Nephron progenitor cell (in vitro differentiated cells): ENCODE measurements around the gene YJU2.

Source experiments
- DNase-seq: peaks from one replicate; pipeline ENCODE4 v3.0.0; 2021
- H3K27ac Mint-ChIP-seq: 2 replicates; pipeline ENCODE4 v1.8.0; 2021; ENCODE audit warnings: mild to moderate bottlenecking, moderate library complexity, mixed read lengths
- H3K27me3 Mint-ChIP-seq: 2 replicates; pipeline ENCODE4 v1.8.0; 2021; ENCODE audit warnings: mild to moderate bottlenecking, low read depth, mixed read lengths; ENCODE audit not compliant: poor library complexity
- H3K36me3 Mint-ChIP-seq: 2 replicates; pipeline ENCODE4 v1.8.0; 2021; ENCODE audit warnings: low read depth, mixed read lengths
- H3K4me1 Mint-ChIP-seq: 2 replicates; pipeline ENCODE4 v1.8.0; 2021; ENCODE audit warnings: mixed read lengths
- H3K4me3 Mint-ChIP-seq: 2 replicates; pipeline ENCODE4 v1.8.0; 2021; ENCODE audit warnings: mild to moderate bottlenecking, moderate library complexity, mixed read lengths
- H3K9me3 Mint-ChIP-seq: 2 replicates; pipeline ENCODE4 v1.8.0; 2021; ENCODE audit warnings: mild to moderate bottlenecking, moderate library complexity, mixed read lengths
- CTCF ChIP-seq: fragments of 200-600 bp; sonication (generic); IDR thresholded peaks from 2 replicates; pipeline ENCODE4 v1.5.0; 2021; ENCODE audit warnings: antibody characterized with exemption

Gene YJU2

GRCh38 chr19:4246767-4247593 is at the start of gene YJU2:
Gene YJU2, plus strand, starts transcription at chr19:4247080. Its CDS starts 67 bp downstream, at chr19:4247147.
- Mint-ChIP-seq H3K27me3 (peaks cover 29% of the 10 kb centered on the region), H3K4me1 (no peaks in the 10 kb centered on the region), H3K4me3 (peak within 1 kb of the TSS; percentile 96), H3K9me3 (peaks cover 12% of the 10 kb centered on the region), H3K36me3 (peaks cover 31% of the 10 kb centered on the region), H3K27ac (peak within 1 kb of the TSS; percentile 100)
- peak; percentile 42 for TF ChIP-seq CTCF
- DNase-seq: peak; percentile 98

- peaks cover 88% of the 10 kb centered on the region for H3K27me3 Mint-ChIP-seq
- DNase-seq: no peak
- H3K9me3 Mint-ChIP-seq: peaks cover 17% of the 10 kb centered on the region
- peaks cover 16% of the 10 kb centered on the region for H3K4me1 Mint-ChIP-seq
- H3K36me3 Mint-ChIP-seq: peaks cover 8% of the 10 kb centered on the region
- H3K27ac Mint-ChIP-seq: no peak overlapping the region
- H3K4me3 Mint-ChIP-seq: peak overlapping the region; percentile 63
- no peak for TF ChIP-seq CTCF
Measured at GRCh38 chr19:4197228-4197624, 49.7 kb upstream of the YJU2 start.

- Mint-ChIP-seq H3K36me3 (peaks cover 8% of the 10 kb centered on the region), H3K27ac (no peak overlapping the region), H3K9me3 (peaks cover 17% of the 10 kb centered on the region), H3K4me3 (peak overlapping the region; percentile 63), H3K27me3 (peaks cover 94% of the 10 kb centered on the region), H3K4me1 (peaks cover 16% of the 10 kb centered on the region)
- no peak for TF ChIP-seq CTCF
- DNase-seq: peak; percentile 67
Measured at GRCh38 chr19:4197625-4198466, 49.0 kb upstream of the YJU2 start.

GRCh38 chr19:4198467-4199126 is 48.3 kb upstream of the YJU2 start:
- H3K27me3 Mint-ChIP-seq: peaks cover 96% of the 10 kb centered on the region
- peaks cover 8% of the 10 kb centered on the region for H3K36me3 Mint-ChIP-seq
- H3K9me3 Mint-ChIP-seq: peaks cover 17% of the 10 kb centered on the region
- no peak for TF ChIP-seq CTCF
- peaks cover 11% of the 10 kb centered on the region for H3K4me1 Mint-ChIP-seq
- no peak for DNase-seq
- no peak overlapping the region for H3K27ac Mint-ChIP-seq
- peak overlapping the region; percentile 19 for H3K4me3 Mint-ChIP-seq

- Mint-ChIP-seq H3K4me1 (peaks cover 11% of the 10 kb centered on the region), H3K27ac (no peak overlapping the region), H3K27me3 (peaks cover 96% of the 10 kb centered on the region), H3K36me3 (peaks cover 8% of the 10 kb centered on the region), H3K4me3 (no peak overlapping the region), H3K9me3 (peaks cover 17% of the 10 kb centered on the region)
- peak; percentile 17 for TF ChIP-seq CTCF
- DNase-seq: no peak
Measured at GRCh38 chr19:4199699-4200293, 47.1 kb upstream of the YJU2 start.
